Activated CD8-positive, alpha-beta memory T cell treated with anti-CD3 and anti-CD28 coated beads, Interleukin-2, amount 50 U/mL, for 24 hours (primary cell): ENCODE data around the gene SLC35F1.

Experiments
- DNase-seq: peaks from one replicate; pipeline ENCODE4 v3.0.0-alpha.2; 2020; ENCODE audit errors: extremely low read depth

The SLC35F1 gene

DNA sequence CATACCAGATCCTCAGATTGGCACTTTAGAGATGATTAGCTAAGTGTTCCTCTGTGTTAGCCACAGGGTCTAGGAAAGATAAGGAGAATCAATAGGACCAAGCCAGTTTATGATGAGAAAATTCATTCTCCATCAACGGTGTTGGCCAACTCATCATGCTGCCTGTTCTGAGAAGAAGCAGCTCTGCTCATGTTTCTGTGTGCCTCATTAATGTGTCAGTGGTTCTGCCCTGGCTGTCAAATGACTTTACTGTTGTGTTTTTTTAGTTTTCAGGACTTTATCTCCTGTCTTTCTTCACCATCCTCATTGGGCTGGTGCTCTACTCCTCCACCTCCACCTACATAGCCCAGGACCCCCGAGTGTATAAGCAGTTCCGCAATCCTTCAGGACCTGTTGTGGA, 406.7 kb downstream of the SLC35F1 start:
- DNase-seq: no peak

DNA sequence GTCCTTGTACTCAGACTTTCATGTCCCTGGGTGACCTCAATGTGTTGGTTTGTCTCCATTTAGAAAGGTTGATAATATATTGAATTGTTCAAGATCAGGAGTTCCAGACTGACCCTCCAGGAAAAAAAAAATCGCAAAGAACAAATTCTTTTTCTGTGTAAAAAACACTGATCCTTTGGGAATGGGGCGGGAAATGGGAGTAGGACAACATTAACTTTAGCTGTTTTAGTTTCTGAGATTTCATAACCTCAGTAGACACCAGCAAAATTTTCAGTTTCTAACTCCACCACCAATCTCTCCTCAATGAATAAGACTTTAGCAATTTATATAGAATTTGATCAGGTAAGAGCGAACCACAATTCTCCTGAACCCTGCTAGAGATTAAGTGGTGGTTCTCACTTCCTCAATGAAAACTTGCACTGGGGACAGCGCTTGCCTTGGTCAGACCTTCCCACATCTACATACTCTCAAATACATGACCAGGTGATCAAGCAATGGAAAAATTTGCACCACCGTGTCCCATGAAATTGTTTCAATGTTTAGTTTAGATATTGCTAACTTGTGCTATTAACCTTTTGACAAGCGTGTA, 409.8 kb downstream of the SLC35F1 start:
- no peak for DNase-seq

DNA sequence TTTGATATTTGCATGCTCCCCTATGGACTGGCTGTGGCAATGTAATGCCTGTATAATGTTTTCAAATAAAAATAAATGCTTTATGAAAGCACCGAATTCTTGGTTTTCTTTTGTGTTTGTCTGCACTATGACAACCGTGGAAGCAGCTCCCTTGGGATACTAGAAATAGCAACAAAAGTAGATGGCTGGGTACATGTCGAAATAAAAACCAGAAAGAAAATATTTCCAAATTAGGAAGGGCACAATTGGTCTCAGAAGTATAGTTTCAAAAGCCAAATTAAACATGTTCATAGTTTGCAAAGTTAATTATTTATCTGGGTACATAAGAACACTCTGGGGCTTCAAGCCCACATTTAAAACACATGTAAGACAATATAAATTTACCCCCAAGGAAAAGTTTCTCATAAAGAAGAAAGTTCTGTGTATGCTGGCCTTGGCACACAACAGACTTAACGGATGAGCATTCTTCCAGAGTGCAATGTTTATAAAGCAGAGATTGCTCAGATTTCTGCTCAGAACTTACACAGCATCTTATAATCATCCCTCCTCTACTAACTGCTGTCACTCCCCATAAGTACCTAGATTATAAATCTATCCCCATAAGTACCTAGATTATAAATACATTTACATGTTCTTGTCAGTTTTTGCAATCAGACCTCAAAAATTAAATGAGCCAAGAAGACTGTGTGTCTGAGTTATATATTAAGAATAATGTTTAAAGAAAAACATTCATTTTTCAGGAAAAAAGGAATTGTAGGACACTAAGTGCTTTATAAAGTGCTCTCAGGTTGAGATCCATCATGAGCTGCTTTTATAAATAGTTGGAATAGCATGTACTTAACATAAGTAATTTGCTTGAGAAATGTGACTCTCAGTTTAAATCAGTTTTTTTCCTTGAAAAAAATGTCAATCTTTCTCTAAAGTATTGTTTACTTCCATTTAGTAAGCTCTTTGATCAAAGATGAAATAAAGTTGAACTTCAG, 410.8 kb downstream of the SLC35F1 start:
- DNase-seq: no peak

DNA sequence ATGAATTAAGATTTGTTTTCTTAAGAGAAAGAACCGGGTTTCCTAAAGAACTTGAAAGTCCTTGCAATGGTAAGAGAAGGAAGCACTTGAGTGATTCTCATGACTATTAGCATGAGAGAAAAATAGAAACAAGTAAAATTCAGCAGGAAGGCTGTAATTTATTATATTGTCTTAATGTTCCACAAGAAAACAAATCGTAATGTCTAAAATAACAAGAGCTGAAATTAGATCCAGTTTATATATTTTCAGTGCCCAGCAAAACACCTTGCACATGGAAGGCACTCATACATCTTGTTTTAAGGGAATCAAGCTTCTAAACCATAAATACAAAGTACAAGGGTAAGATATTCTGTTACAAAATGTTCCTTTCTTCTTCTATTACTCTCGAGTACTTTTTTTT, 411.6 kb downstream of the SLC35F1 start:
- DNase-seq: no peak

DNA sequence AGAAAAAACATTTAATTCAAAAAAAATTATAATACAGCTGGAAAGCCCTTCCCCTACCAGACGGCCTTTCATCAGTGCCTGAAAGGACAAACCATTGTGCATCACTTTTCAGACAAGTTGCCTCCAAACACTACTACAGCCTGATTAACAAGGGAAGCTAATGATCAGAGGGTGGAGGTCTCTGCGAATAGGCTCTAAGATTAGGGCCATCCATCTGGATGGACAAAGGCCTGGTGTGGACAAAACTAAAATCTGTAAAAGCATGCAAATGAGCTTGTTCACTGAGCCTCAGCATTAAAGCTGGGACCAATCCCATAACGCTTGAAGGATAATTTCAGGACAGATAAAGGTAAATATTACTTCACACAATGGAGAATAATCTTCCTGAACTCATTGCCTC, 412.4 kb downstream of the SLC35F1 start:
- no peak for DNase-seq

DNA sequence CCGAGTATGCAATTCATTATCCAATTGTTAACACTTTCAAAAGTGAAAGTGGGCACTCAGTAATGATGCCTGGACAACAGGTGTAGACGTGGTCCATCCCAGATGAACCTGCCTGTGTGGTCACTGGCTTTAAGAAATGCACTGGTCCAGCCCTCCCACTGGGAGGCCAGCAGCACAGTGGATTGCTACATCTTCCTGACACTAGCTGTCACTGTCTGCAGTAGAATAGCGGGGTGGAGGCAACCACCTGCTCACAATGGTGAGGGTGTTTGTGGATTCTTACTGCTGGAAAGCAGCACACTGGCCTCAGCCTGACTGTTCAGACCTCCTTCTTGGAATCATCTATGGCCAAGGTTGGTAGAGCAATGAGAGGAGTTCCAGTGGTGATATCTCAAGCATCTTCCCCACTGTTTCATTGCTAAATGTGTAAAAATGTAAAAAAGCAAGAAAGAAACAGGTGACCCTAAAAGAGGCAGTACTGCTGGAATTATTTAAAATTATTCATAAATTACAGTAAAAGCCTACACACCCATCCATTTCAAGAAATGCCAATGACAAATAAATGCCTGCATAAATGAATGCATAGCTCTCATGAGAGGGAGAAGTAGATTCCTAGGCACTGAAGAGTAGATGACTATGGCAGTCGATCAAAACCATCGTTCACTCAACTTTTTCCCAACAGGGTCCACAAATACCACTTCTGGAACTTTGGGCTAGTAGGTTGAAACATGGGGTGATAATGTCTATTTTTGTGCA, 413.0 kb downstream of the SLC35F1 start:
- no peak for DNase-seq

DNA sequence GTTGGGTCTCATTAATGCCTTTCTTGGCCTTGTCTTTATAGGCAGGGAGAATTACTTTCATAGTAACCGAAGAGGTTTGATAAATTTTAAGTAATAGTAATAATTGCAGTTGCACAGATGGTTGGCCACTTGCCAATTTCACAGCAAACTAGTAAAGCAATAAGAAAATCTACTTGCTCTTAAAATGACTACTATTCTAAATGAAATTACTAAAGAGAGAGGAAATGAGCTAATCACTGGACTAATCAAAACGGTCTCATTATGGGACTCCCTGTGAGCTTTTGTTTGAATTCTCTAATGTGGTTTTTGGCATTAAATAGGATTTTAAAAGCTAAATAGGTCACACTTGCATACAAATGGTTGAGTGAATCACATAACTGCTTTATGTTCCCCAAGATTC, 413.6 kb downstream of the SLC35F1 start:
- no peak for DNase-seq

DNA sequence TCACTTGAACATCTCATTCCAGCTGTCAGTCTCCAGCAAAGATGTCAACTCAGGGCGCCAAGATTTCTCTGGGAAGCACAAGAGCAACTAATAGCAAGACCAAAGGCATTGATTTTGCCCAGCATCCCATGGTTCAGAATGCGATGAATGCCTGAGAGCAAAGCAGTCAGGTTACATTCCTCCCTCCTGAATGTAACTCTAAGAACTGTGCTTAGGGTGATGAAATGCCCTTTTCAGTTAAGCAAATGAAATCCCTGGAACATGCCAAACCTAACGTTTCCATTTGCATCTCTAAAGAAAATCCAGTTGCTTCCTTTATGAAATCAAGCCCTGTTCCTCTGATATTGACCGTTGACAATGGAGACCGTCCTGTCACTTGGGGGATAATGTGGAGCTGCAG, 417.1 kb downstream of the SLC35F1 start:
- no peak for DNase-seq

DNA sequence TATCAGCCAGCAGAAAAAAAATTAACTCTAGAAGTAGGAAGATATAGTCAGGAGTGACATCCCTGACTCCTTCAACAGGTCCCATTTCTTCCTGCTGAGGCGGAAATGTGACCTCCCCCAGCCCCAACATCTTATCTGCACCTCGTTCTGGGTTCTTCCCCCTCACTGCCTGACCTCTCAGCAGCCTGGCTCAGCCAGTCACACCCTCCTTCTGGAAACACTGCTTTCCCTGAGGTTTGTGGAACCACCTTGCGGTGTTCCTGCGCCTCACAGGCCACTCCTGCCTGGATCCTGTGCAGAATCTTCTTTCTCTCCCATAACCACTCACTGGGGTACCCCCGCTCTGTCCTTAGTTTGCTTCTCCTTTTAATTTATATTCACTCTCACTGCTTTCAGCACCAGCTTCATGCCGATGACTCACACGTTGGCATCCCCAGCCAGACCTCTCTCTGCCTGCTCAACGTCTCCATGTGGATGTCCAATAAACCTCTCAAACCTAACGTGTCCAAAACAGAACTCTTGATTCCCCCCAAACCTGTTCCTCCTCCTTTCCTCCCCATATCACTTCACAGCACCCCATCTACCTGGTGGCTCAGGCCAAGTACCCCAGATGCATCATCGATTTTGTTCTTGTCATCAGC, 418.3 kb downstream of the SLC35F1 start:
- no peak for DNase-seq

DNA sequence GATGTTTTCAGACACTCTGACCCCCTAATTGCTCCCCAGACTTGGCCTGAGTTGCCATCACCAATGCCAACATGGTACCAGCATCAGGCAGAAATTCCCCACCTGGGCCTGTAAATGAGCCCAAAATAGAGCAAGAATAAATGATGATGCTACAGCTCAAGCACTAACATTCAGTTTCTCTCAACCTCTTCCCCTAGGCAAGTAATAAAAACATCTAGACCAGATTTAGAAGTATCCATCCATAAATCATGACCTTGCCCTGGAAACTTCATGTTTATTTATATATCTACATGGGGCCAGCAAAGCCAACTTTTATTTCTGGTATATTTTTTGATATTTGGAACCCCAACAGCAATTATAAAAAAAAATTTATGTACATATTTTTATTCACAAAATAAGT, 419.6 kb downstream of the SLC35F1 start:
- DNase-seq: no peak

DNA sequence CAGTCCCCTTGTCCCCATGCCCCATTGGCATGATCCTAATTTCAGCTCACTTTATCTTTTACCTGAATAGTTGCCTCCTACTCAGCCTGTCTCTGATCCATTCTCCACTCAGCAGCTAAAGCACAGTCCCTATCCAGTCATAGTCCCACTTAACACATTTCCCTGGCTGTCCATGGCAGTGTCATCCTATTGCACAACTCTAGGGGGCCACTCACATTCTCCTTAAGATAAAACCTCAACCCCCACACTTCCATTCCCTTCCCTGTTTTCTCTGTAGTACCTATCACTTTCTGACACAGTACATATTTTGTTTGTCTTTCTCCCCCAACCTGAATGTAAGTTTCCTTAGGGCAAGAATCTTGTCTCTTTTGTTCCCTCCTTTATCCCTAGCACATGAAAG, 420.2 kb downstream of the SLC35F1 start:
- no peak for DNase-seq

DNA sequence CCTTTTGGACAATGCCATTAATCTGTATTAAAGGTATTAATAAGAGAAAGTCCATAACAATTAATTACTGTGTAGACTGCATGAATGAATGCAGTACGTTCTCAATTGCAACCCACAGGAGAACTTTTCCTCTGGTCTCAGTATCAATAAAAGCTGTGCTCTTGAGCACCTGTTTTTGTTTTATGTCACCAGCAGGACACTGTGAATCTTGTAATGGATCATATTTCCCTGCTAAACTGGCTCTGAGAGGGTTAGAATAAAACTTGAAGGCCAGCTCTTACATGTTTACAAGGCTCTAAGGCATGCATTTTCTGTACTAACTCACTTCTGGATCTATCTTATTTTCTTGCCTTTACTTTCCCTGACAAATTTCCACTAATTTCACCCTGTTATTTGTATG, 426.7 kb downstream of the SLC35F1 start:
- no peak for DNase-seq

DNA sequence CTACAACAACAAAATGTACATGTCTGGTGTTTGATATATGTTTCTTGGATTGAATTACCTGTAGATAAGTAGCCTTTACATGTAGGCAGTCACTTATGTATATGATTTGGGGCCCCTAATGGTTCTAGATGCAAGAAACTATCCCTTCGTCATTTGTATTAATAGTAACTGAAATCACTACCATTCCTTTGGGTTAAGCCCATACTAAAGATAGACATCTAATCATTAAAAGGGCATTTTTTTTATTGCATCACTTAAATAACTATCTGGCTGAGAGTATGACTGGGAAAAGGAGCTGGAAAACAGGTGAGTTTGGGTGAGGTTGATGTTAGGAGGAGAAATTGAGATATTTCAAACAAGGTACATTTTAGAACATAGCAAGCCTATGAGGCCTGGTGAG, 427.6 kb downstream of the SLC35F1 start:
- DNase-seq: no peak

DNA sequence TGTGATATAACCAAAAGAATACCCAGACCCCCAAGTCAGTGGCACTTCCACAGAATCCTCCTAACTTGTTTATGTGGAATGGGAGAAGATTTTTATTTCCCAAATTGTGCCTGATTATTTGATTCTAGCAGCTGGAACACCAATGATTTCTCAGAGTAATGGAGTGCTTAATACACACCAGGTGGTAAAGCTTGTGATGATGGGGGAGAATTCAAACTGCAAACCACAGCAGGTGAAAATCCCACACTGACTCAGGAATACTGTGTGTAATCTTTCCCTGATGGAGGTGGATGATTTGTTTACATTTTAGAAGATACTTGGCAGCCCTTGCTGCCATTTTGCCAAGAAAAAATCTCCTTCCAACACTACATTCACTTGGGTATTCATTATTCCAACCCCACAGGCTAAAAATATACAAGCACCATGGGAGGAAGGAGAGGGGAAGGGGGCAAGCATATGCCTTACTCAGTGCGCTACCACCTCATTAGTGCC, 428.3 kb downstream of the SLC35F1 start:
- no peak for DNase-seq

DNA sequence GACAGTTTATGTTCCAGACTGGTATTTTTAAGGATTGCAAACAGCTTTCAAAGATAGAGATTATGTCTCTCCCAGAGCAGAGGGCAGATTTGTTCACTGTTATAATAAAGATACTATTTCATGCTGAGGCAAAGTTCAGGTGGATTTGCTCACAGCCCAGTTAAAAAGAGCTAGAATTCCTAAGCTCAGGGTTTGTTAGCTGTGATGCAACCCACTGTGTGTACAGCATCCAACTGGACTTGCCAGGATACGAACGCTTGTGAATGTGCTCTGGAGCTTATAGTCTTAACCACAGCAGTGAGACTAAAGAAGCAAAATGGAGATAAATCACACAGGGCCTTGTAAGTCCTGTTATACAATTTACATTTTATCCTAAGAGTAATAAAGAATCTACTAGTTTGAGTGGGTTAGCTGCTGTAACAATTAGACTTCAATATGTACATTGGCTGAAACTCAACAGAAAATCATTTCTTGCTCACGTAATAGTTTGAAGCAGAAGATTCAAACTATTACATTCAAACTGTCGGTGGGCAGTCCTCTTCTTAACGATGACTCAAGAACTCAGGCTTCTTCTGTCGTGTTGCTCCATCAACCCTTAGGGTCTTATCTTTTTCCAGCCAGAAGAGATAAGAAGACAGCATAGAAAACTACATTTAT, 437.1 kb downstream of the SLC35F1 start:
- no peak for DNase-seq

DNA sequence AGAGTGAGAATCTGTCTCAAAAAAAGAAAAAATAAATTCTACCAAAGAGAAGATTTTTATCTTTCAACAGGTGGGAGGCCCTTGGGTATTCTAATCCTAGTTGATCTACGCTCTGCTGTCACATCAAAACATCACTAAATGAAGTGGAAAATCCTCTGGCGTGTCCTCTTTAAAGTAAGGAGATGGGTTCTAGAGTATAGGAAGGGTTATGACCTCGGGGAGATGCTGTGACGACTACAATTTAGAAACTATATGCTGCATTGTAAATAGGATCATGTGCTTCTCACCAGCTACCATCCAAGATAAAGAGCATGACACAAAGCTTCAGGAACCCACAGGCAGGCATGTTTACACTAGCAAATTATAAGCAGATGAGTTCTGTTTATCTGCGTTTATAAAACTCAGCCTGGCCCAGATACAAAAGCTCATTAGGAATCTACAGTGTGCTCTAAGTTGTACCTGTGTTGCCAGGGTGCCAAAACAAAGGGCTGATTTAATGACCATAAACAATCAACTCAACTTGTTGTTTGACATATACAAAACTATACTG, 443.9 kb downstream of the SLC35F1 start:
- DNase-seq: no peak

DNA sequence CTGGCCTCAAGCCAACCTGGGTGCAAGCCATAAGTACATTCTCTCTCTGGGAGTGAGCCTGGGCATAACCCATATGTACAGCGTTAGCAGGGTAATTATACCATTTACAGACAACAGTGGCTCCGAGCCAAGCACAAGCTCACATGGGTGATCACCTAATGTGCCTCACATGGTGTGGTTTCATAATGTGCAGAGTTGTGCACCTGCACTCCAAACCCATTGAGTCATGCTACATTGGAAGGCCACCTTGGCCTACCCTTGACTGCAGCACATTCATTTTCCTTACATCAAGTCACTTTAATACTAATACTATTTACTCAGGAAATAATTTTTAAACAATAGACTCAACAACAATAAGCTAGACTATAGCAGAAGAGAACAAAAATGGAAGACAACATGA, 446.5 kb downstream of the SLC35F1 start:
- no peak for DNase-seq

DNA sequence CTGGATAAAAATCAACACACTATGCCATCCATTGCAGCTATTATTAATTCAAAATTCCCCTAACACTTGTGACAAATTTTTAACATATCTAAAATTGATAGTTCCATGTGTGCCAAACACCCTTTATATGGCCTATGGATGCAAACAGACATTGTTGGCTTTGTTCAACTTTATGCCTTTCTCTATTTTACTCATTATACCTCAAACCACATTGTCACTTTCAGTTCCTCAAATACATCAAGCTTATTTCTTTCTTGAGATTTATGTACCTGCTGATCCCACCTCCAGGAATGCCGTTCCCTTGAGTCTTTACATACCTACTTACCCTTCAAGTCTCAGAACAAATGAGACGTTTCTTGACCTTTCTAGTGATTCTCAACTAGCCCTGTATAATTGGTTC, 447.6 kb downstream of the SLC35F1 start:
- DNase-seq: no peak

DNA sequence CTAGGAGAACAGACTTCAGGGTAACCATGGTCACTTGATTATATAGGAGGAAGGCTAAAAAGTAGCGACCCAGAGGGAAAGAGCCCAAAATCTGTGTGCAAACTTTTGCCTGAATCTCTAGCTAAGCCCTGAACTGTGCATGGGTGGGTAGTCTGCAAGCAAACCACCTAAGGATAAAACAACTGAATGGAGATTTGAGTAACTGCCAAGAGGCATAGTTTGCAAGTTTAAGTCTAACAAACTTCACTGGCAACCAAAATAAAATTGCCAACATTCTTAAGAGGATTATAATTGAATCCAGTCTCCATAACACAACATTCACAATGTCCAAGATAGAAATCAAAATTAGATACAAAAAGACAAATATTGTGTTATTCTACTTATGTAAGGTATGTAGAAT, 449.0 kb downstream of the SLC35F1 start:
- no peak for DNase-seq

DNA sequence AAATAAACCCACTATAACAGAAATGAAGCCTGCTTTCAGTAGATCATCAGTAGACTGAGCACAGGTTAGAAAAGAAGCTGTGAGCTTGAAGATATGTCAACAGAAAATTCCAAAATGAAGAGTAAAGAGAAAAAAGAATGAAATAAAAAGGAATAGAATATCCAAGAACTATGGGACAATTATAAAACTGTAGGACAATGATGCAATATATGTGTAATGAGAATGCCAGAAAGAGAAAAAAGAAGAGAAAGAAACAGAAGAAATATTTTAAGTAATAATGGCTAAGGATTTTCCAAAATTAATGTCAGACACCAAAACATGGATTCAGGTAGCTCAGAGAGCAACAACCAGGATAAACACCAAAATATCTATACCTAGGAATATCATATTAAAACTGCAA, 449.6 kb downstream of the SLC35F1 start:
- DNase-seq: no peak
